CD4-positive, alpha-beta T cell treated with Interleukin-2 at 100 ng/mL for 4 hours (primary cell): Measurements from ENCODE around the gene GNG8.

Source experiments
- DNase-seq: peaks from one replicate; pipeline ENCODE4 v3.0.0-alpha.2; 2020; ENCODE audit warnings: low spot score

GNG8 gene

GRCh38 chr19:46601318-46602224, 34.4 kb downstream of the GNG8 start, which contains the start of gene CALM3:
CALM3 (plus strand) TSS chr19:46601330; CDS start chr19:46601435, 105 bp downstream.
- DNase-seq, result no peak

- DNase-seq, result peak; percentile 98
Measured at GRCh38 chr19:46600384-46601317, 35.4 kb downstream of the GNG8 start.

GRCh38 chr19:46599716-46600373, 36.2 kb downstream of the GNG8 start:
- DNase-seq, result no peak

GRCh38 chr19:46598372-46598917, 37.6 kb downstream of the GNG8 start:
- DNase-seq, result no peak

- no peak for DNase-seq
Measured at GRCh38 chr19:46596008-46596407, 40.0 kb downstream of the GNG8 start.

- no peak for DNase-seq
Measured at GRCh38 chr19:46591870-46592269, 44.1 kb downstream of the GNG8 start.

GRCh38 chr19:46591254-46591653, 44.7 kb downstream of the GNG8 start:
- no peak for DNase-seq

- DNase-seq, result no peak
Measured at GRCh38 chr19:46587861-46588260, 48.1 kb downstream of the GNG8 start.

GRCh38 chr19:46586294-46586693, 49.7 kb downstream of the GNG8 start:
- no peak for DNase-seq

GRCh38 chr19:46585539-46585938, 50.5 kb downstream of the GNG8 start:
- no peak for DNase-seq
